Prostate gland (tissue), 2 donors: ENCODE results near the gene IMMP1L. TPM values are rescaled to one million over a fixed set of nuclear protein-coding genes. Genes with fewer than 3 reads are reported as not detected.

Source experiments
- DNase-seq: peaks from one replicate; pipeline ENCODE4 v3.0.0-alpha.2; 2019; ENCODE audit warnings: low spot score
- H3K27ac ChIP-seq, 2 donors: fragments of 200-600 bp; sonication (generic); 2 replicates each; pipeline ENCODE4 v1.5.1; 2017 to 2019
- H3K27me3 ChIP-seq: fragments of 200-600 bp; sonication (generic); replicated peaks from 2 replicates; pipeline ENCODE4 v1.5.1; 2019; ENCODE audit not compliant: insufficient read depth
- H3K36me3 ChIP-seq, 2 donors: fragments of 200-600 bp; sonication (generic); 1 replicate in 1 of 2; 2 replicates in 1 of 2; pipeline versions ENCODE4 v1.5.1 to v1.8.1; 2017 to 2019
- H3K4me1 ChIP-seq: fragments of 200-600 bp; sonication (generic); replicated peaks from 2 replicates; pipeline ENCODE4 v1.5.1; 2019
- H3K4me3 ChIP-seq, 2 donors: fragments of 200-600 bp; sonication (generic); 2 replicates each; pipeline ENCODE4 v1.5.1; 2017 to 2019
- H3K9me3 ChIP-seq: fragments of 200-600 bp; sonication (generic); 2 replicates; pipeline ENCODE4 v1.5.1; 2017
- CTCF ChIP-seq, 4 experiments: fragments of 200-600 bp in 2 of 4; fragments of 450-650 bp in 2 of 4; sonication (generic) in 2 of 4; IDR thresholded peaks; 1 replicate in 3 of 4; 2 replicates in 1 of 4; pipeline ENCODE4 v1.5.1; 2016 to 2019; ENCODE audit warnings: antibody characterized with exemption in 4 of 4, mild to moderate bottlenecking in 2 of 4, moderate library complexity in 2 of 4
- POLR2A ChIP-seq: fragments of 450-650 bp; IDR thresholded peaks from one replicate; pipeline ENCODE4 v1.6.1; 2016; ENCODE audit warnings: antibody characterized with exemption, mild to moderate bottlenecking
- POLR2AphosphoS5 ChIP-seq: sonication (generic); formaldehyde crosslinking; IDR thresholded peaks from one replicate; pipeline ENCODE4 v1.6.1; 2017; ENCODE audit warnings: antibody characterized with exemption
- WGBS: methylation state at CpG from one replicate; pipeline ENCODE4 v1.1.5; 2018; 5-methylcytosine and 5-hydroxymethylcytosine counted together
- intact Hi-C: fragments of 100-400 bp; cut with DNase I; formaldehyde crosslinking; loops from one replicate; pipeline ENCODE4 v1.14.2; 2022
- total RNA-seq, 2 donors: library from RNA; depleted of rRNA; stranded (reverse); fragments of >200 nt; gene quantifications; one replicate each; pipeline ENCODE4 v1.1.0, GENCODE V29; 2016

IMMP1L gene
- total RNA-seq, 2 donors from 2014 or later: 25.2 to 72.9 TPM

GRCh38 chr11:31492320-31492913 lies 17.0 kb downstream of the IMMP1L start:
- Histone ChIP-seq H3K4me3 (no peak overlapping the region), H3K9me3 (no peaks in the 10 kb centered on the region), H3K4me1 (no peaks in the 10 kb centered on the region), H3K27me3 (no peaks in the 10 kb centered on the region), H3K27ac (no peak overlapping the region), H3K36me3 (no peaks in the 10 kb centered on the region)
- DNase-seq: no peak
- WGBS: 73% methylated on average over 2 of the region's 2 CpGs
- no peak for TF ChIP-seq POLR2AphosphoS5
- no peak for TF ChIP-seq CTCF (IDR thresholded peaks at IDR 0.05)
- TF ChIP-seq POLR2A: no peak
- intact Hi-C loops: no loop called here

- no peaks in the 10 kb centered on the region for H3K36me3 ChIP-seq
- TF ChIP-seq CTCF (IDR thresholded peaks at IDR 0.05) (peak in 2 of 4 experiments; percentile 23 to 29), POLR2AphosphoS5 (no peak)
- WGBS: 50% methylated on average over 1 of the region's 1 CpG
- DNase-seq: no peak
- H3K4me3 ChIP-seq: no peak overlapping the region
- no peaks in the 10 kb centered on the region for H3K4me1 ChIP-seq
- intact Hi-C loops: no loop called here
- H3K27me3 ChIP-seq: no peaks in the 10 kb centered on the region
- H3K9me3 ChIP-seq: no peaks in the 10 kb centered on the region
- H3K27ac ChIP-seq: no peak overlapping the region
These were observed 21.6 kb downstream of the IMMP1L start for GRCh38 chr11:31487848-31488247.

GRCh38 chr11:31484497-31484896 lies 24.9 kb downstream of the IMMP1L start:
- Histone ChIP-seq H3K27ac (no peak overlapping the region), H3K9me3 (no peaks in the 10 kb centered on the region), H3K36me3 (no peaks in the 10 kb centered on the region), H3K27me3 (no peaks in the 10 kb centered on the region), H3K4me1 (no peaks in the 10 kb centered on the region), H3K4me3 (no peak overlapping the region)
- no peak for DNase-seq
- 74% methylated on average over 4 of the region's 4 CpGs for WGBS
- intact Hi-C loops: no loop called here
- no peak for TF ChIP-seq POLR2AphosphoS5
- no peak for TF ChIP-seq POLR2A
- TF ChIP-seq CTCF (IDR thresholded peaks at IDR 0.05): no peak

GRCh38 chr11:31480930-31481329 lies 28.5 kb downstream of the IMMP1L start:
- no peak for TF ChIP-seq POLR2AphosphoS5
- TF ChIP-seq POLR2A: no peak
- no peak for TF ChIP-seq CTCF (IDR thresholded peaks at IDR 0.05)
- no peak overlapping the region for H3K27ac ChIP-seq
- H3K4me3 ChIP-seq: no peak overlapping the region
- no peak for DNase-seq
- H3K36me3 ChIP-seq: no peaks in the 10 kb centered on the region
- no peaks in the 10 kb centered on the region for H3K4me1 ChIP-seq
- WGBS: 91% methylated on average over 3 of the region's 3 CpGs
- intact Hi-C loops: no loop called here
- H3K9me3 ChIP-seq: no peaks in the 10 kb centered on the region
- no peaks in the 10 kb centered on the region for H3K27me3 ChIP-seq

- no peak for DNase-seq
- TF ChIP-seq CTCF (IDR thresholded peaks at IDR 0.05): no peak
- TF ChIP-seq POLR2A: no peak
- TF ChIP-seq POLR2AphosphoS5: no peak
- Histone ChIP-seq H3K9me3 (no peaks in the 10 kb centered on the region), H3K36me3 (no peaks in the 10 kb centered on the region), H3K27me3 (no peaks in the 10 kb centered on the region), H3K27ac (no peak overlapping the region), H3K4me3 (no peak overlapping the region), H3K4me1 (no peaks in the 10 kb centered on the region)
- intact Hi-C loops: no loop called here
- 84% methylated on average over 4 of the region's 4 CpGs for WGBS
These were observed 30.4 kb downstream of the IMMP1L start for GRCh38 chr11:31479066-31479465.
